Measurements from ENCODE around the gene CPE. TPM values are rescaled to one million over a fixed set of nuclear protein-coding genes. Genes with fewer than 3 reads are reported as not detected.

Gene CPE
- polyA plus RNA-seq, 1 of the 3 experiments (the other 2 are of a cell fraction) = 18.2 TPM

DNA sequence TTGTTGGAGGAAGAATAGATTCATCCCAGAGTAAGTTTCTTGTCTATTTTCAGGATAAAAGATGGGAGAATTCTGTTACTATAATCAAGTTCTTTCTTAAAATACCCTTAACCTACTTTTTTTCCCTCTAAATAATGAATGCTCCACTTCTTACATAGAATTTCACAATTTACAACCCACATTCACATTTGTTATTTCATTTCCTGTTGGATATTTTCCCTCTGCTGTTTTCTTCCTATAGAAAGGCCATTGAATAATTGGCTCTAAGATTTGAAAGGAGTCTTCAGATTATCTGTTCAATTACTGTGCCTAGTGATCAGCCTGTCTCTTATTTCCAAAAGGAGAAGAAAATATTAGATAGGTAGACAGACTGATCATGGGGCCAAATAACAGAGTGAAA, 79.7 kb downstream of the CPE start:
- TF ChIP-seq ZBTB33 (IDR thresholded peaks at IDR 0.05; ENCODE audit: borderline replicate concordance, low read depth) (no peak), TEAD4 (IDR thresholded peaks at IDR 0.05; ENCODE audit: borderline replicate concordance, insufficient read depth) (no peak), RCOR1 (IDR thresholded peaks at IDR 0.05; ENCODE audit: low read length) (no peak), YY1 (IDR thresholded peaks at IDR 0.05; ENCODE audit: low read depth) (no peak), CHD2 (IDR thresholded peaks at IDR 0.05; ENCODE audit: low read length, partially characterized antibody) (no peak), MEF2A (IDR thresholded peaks at IDR 0.05; ENCODE audit: borderline replicate concordance, low read depth) (no peak), RXRA (IDR thresholded peaks at IDR 0.05; ENCODE audit: borderline replicate concordance, low read depth) (no peak), EZH2phosphoT487 (IDR thresholded peaks at IDR 0.05; ENCODE audit: borderline replicate concordance, low read depth) (no peak), RAD21 (IDR thresholded peaks at IDR 0.05; ENCODE audit: low read length) (no peak), IRF3 (IDR thresholded peaks at IDR 0.05; ENCODE audit: low read depth, low read length) (no peak)
- H3K9me3 ChIP-seq = no peaks in the 10 kb centered on the region
- H2AFZ ChIP-seq (ENCODE audit: low read depth) = no peak overlapping the region
- CTCF ChIA-PET = interaction anchor here (4.5 to 4.8 kb wide), 2 partner anchors 101 to 327 kb away, joined by 38 to 56 read pairs; no protein-coding TSS in a partner anchor
- H3F3A ChIP-seq (replicated peaks; ENCODE audit: insufficient read depth) = no peaks in the 10 kb centered on the region
- no peaks in the 10 kb centered on the region for H3K79me2 ChIP-seq (ENCODE audit: insufficient read depth)
- no peak for DNase-seq
- H3K9me2 ChIP-seq = no peaks in the 10 kb centered on the region
- H3K36me3 ChIP-seq (replicated peaks in 1 of 2; ENCODE audit: control insufficient read depth in 1 of 2, insufficient read depth in 2 of 2, low read length in 1 of 2) = no peaks in the 10 kb centered on the region
- H3K4me1 ChIP-seq (ENCODE audit: control insufficient read depth in 1 of 2, insufficient read depth in 2 of 2, low read depth in 1 of 2, low read length in 1 of 2) = no peaks in the 10 kb centered on the region; a peak in 2 of 4 replicates
- no peaks in the 10 kb centered on the region; the same call in 1 of the 2 replicates for H3K27me3 ChIP-seq (ENCODE audit: insufficient read depth)
- no peaks in the 10 kb centered on the region for H4K20me1 ChIP-seq (ENCODE audit: insufficient read depth)
- no peak overlapping the region for H3K27ac ChIP-seq (ENCODE audit: low read depth in 2 of 2, low read length in 1 of 2)
- H3K4me2 ChIP-seq = no peak overlapping the region
- no peak overlapping the region for H3K4me3 ChIP-seq (ENCODE audit: low read depth in 2 of 2, low read length in 1 of 2)
- POLR2A ChIA-PET = no interaction called here
- no peak overlapping the region for H3K9ac ChIP-seq

GRCh38 chr4:165461159-165461821, 82.5 kb downstream of the CPE start:
- Histone ChIP-seq H3K27me3 (ENCODE audit: insufficient read depth) (no peaks in the 10 kb centered on the region; the same call in 1 of the 2 replicates), H3K9me3 (no peaks in the 10 kb centered on the region), H3K79me2 (ENCODE audit: insufficient read depth) (no peaks in the 10 kb centered on the region), H3K4me2 (no peak overlapping the region), H3K4me1 (ENCODE audit: control insufficient read depth in 1 of 2, insufficient read depth in 2 of 2, low read depth in 1 of 2, low read length in 1 of 2) (peaks cover 0 to 3% of the 10 kb centered on the region in 2 experiments; a peak in 3 of 4 replicates), H2AFZ (ENCODE audit: low read depth) (no peak overlapping the region), H3K9me2 (no peaks in the 10 kb centered on the region), H3K4me3 (ENCODE audit: low read depth in 2 of 2, low read length in 1 of 2) (no peak overlapping the region), H3F3A (replicated peaks; ENCODE audit: insufficient read depth) (no peaks in the 10 kb centered on the region), H3K27ac (ENCODE audit: low read depth in 2 of 2, low read length in 1 of 2) (no peak overlapping the region; a peak in 1 of 4 replicates), H4K20me1 (ENCODE audit: insufficient read depth) (no peaks in the 10 kb centered on the region), H3K9ac (no peak overlapping the region), H3K36me3 (replicated peaks in 1 of 2; ENCODE audit: control insufficient read depth in 1 of 2, insufficient read depth in 2 of 2, low read length in 1 of 2) (no peaks in the 10 kb centered on the region)
- POLR2A ChIA-PET = no interaction called here
- CTCF ChIA-PET = interaction anchor here (0.7 to 4.8 kb wide), 10 partner anchors 24 to 348 kb away, joined by 3 to 56 read pairs (median 4); partner anchors contain the start of genes CPE and TMEM192
- 69% methylated on average over 8 of the region's 8 CpGs for WGBS (ENCODE audit: low lambda C conversion rate)
- DNase-seq = no peak
- TF ChIP-seq, protein P1, sequence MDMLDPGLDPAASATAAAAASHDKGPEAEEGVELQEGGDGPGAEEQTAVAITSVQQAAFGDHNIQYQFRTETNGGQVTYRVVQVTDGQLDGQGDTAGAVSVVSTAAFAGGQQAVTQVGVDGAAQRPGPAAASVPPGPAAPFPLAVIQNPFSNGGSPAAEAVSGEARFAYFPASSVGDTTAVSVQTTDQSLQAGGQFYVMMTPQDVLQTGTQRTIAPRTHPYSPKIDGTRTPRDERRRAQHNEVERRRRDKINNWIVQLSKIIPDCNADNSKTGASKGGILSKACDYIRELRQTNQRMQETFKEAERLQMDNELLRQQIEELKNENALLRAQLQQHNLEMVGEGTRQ (IDR thresholded peaks at IDR 0.05; ENCODE audit: borderline replicate concordance, low read depth, low read length) = no peak
- no peak for TF ChIP-seq RFX5 (IDR thresholded peaks at IDR 0.05; ENCODE audit: low read length)
- no peak for TF ChIP-seq SMC3 (IDR thresholded peaks at IDR 0.05; ENCODE audit: low read depth, low read length)
- TF ChIP-seq JUND (IDR thresholded peaks at IDR 0.05) = no peak
- TF ChIP-seq TEAD4 (IDR thresholded peaks at IDR 0.05; ENCODE audit: borderline replicate concordance, insufficient read depth) = no peak
- TF ChIP-seq ZBTB33 (IDR thresholded peaks at IDR 0.05; ENCODE audit: borderline replicate concordance, low read depth) = no peak
- no peak for TF ChIP-seq TAF1 (IDR thresholded peaks at IDR 0.05; ENCODE audit: borderline replicate concordance, low read depth, low read length)
- TF ChIP-seq IRF3 (IDR thresholded peaks at IDR 0.05; ENCODE audit: low read depth, low read length) = no peak
- TF ChIP-seq ELF1 (IDR thresholded peaks at IDR 0.05) = no peak
- TF ChIP-seq NFIC (IDR thresholded peaks at IDR 0.05; ENCODE audit: borderline replicate concordance) = no peak
- no peak for TF ChIP-seq EZH2phosphoT487 (IDR thresholded peaks at IDR 0.05; ENCODE audit: borderline replicate concordance, low read depth)
- TF ChIP-seq EP300 (IDR thresholded peaks at IDR 0.05; ENCODE audit: borderline replicate concordance in 1 of 2, low read depth in 1 of 2, low read length in 1 of 2) = no peak
- TF ChIP-seq RXRA (IDR thresholded peaks at IDR 0.05; ENCODE audit: borderline replicate concordance, low read depth) = no peak
- no peak for TF ChIP-seq RCOR1 (IDR thresholded peaks at IDR 0.05; ENCODE audit: low read length)
- TF ChIP-seq GATA2 (CRISPR knock-in tag; IDR thresholded peaks at IDR 0.05) = no peak
